Measurements from ENCODE around the gene IDE.

DNA sequence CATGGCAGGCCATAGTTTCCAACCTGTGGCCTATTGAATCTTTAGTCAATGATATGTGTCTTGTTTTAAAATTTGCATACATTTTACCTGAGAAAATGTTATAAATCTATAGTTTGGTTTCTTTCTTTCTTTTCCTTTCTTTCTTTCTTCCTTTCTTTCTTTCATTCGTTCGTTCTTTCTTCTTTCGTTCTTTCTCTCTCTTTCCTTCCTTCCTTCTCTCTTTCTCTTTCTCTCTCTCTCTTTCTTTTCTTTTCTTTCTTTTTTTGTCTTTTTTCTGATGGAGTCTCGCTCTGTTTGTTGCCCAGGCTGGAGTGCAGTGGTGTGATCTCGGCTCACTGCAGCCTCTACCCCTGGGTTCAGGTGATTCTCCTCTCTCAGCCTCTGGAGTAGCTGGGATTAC is 133.3 kb downstream of the IDE start:
- TF ChIP-seq, protein P1, sequence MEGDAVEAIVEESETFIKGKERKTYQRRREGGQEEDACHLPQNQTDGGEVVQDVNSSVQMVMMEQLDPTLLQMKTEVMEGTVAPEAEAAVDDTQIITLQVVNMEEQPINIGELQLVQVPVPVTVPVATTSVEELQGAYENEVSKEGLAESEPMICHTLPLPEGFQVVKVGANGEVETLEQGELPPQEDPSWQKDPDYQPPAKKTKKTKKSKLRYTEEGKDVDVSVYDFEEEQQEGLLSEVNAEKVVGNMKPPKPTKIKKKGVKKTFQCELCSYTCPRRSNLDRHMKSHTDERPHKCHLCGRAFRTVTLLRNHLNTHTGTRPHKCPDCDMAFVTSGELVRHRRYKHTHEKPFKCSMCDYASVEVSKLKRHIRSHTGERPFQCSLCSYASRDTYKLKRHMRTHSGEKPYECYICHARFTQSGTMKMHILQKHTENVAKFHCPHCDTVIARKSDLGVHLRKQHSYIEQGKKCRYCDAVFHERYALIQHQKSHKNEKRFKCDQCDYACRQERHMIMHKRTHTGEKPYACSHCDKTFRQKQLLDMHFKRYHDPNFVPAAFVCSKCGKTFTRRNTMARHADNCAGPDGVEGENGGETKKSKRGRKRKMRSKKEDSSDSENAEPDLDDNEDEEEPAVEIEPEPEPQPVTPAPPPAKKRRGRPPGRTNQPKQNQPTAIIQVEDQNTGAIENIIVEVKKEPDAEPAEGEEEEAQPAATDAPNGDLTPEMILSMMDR (IDR thresholded peaks at IDR 0.05; ENCODE audit: low read length): no peak
- TF ChIP-seq EZH2 (optimal IDR thresholded peaks at IDR 0.05; ENCODE audit: low read depth, low read length): no peak
